ENCODE measurements around the gene ADGRB2. TPM values are rescaled to one million over a fixed set of nuclear protein-coding genes. Genes with fewer than 3 reads are reported as not detected.

ADGRB2 gene
- total RNA-seq, 1 experiment from 2014 or later, result 10.9 TPM

- H3K4me1 ChIP-seq (ENCODE audit: insufficient read depth, low read length), result peaks cover 9% of the 10 kb centered on the region; the same call in 1 of the 2 replicates
- H2BK15ac ChIP-seq (ENCODE audit: low read depth, low read length), result no peak overlapping the region
- H4K8ac ChIP-seq (replicated peaks; ENCODE audit: insufficient read length, low read depth, low read length), result no peak overlapping the region
- no peak overlapping the region for H2BK20ac ChIP-seq (ENCODE audit: low read depth, low read length, poor library complexity, severe bottlenecking)
- H3K4ac ChIP-seq (ENCODE audit: low read depth, low read length), result no peak overlapping the region
- H3K4me2 ChIP-seq (ENCODE audit: insufficient read depth, insufficient read length, low read length), result peak overlapping the region; percentile 69
- no peak overlapping the region for H3K27ac ChIP-seq (ENCODE audit: insufficient read length, low read depth, low read length)
- H3K14ac ChIP-seq (ENCODE audit: insufficient read depth, low read length), result peak overlapping the region; percentile 34; the same call in 1 of the 2 replicates
- H3T11ph ChIP-seq (ENCODE audit: low read length), result no peak overlapping the region
- no peak overlapping the region for H3K18ac ChIP-seq (ENCODE audit: insufficient read length, low read depth, low read length)
- H3K27me3 ChIP-seq (ENCODE audit: insufficient read depth, low read length), result no peaks in the 10 kb centered on the region; the same call in 1 of the 2 replicates
- no peak overlapping the region for H2AK5ac ChIP-seq (ENCODE audit: insufficient read length, low read length)
- no peak overlapping the region for H2BK5ac ChIP-seq (ENCODE audit: insufficient read length, low read length)
- Mint-ChIP-seq H3K27me3 (ENCODE audit: low read depth) (peaks cover 14% of the 10 kb centered on the region), H3K36me3 (ENCODE audit: insufficient read depth in 1 of 3, low read depth in 3 of 3) (no peaks in the 10 kb centered on the region), H3K4me3 (peak overlapping the region; percentile 51 to 76; a peak in 4 of 5 replicates), H3K9me3 (no peaks in the 10 kb centered on the region), H3K27ac (peak overlapping the region in 2 of 3 experiments; percentile 42 to 85; a peak in 4 of 7 replicates), H3K4me1 (peaks cover 46 to 52% of the 10 kb centered on the region in 2 experiments)
- no peak overlapping the region for H3K56ac ChIP-seq (ENCODE audit: insufficient read length, low read depth, low read length)
- H2AFZ ChIP-seq (ENCODE audit: low read length), result no peak overlapping the region
- TF ChIP-seq CTCF (conservative IDR thresholded peaks at IDR 0.05), result 0 out of 3 replicates have a peak, but pooled peaks have one; percentile 11
- no peak overlapping the region for H3K23ac ChIP-seq (ENCODE audit: insufficient read length, low read depth, low read length)
- no peak overlapping the region for H2BK120ac ChIP-seq (ENCODE audit: low read depth, low read length, poor library complexity, severe bottlenecking)
- H3K79me2 ChIP-seq (ENCODE audit: insufficient read depth, low read length), result no peaks in the 10 kb centered on the region
- H2BK12ac ChIP-seq (ENCODE audit: insufficient read length, low read depth, low read length), result no peak overlapping the region
- H4K5ac ChIP-seq (ENCODE audit: insufficient read length, low read depth, low read length), result no peak overlapping the region
- H3K23me2 ChIP-seq (ENCODE audit: insufficient read length, low read depth, low read length, poor library complexity, severe bottlenecking), result peaks cover 3% of the 10 kb centered on the region
- H3K9ac ChIP-seq (ENCODE audit: extremely low read depth, insufficient read length, low read length), result no peak overlapping the region
- no peaks in the 10 kb centered on the region for H3K9me3 ChIP-seq (ENCODE audit: control insufficient read depth, low read depth, low read length)
- no peak overlapping the region for H4K91ac ChIP-seq (ENCODE audit: insufficient read length, low read depth, low read length)
- no peaks in the 10 kb centered on the region for H3K79me1 ChIP-seq (ENCODE audit: insufficient read depth, low read depth, low read length, poor library complexity, severe bottlenecking)
- no peaks in the 10 kb centered on the region for H4K20me1 ChIP-seq (ENCODE audit: control insufficient read depth, insufficient read depth, insufficient read length)
- no CpG with 5 or more reads among the region's 23 CpGs for WGBS (ENCODE audit: extremely low coverage, insufficient read length, low lambda C conversion rate)
- DNase-seq, result peak; percentile 81
These were observed 58.9 kb downstream of the ADGRB2 start for GRCh38 chr1:31705080-31705866.
